ENCODE measurements around the gene CDON. TPM values are rescaled to one million over a fixed set of nuclear protein-coding genes. Genes with fewer than 3 reads are reported as not detected.

The CDON gene
- total and polyA plus RNA-seq, 9 of the 15 experiments (the other 6 are each of a cell fraction or from before 2014, with no cell fraction given) = 0.08 to 0.64 (median 0.40) TPM

DNA sequence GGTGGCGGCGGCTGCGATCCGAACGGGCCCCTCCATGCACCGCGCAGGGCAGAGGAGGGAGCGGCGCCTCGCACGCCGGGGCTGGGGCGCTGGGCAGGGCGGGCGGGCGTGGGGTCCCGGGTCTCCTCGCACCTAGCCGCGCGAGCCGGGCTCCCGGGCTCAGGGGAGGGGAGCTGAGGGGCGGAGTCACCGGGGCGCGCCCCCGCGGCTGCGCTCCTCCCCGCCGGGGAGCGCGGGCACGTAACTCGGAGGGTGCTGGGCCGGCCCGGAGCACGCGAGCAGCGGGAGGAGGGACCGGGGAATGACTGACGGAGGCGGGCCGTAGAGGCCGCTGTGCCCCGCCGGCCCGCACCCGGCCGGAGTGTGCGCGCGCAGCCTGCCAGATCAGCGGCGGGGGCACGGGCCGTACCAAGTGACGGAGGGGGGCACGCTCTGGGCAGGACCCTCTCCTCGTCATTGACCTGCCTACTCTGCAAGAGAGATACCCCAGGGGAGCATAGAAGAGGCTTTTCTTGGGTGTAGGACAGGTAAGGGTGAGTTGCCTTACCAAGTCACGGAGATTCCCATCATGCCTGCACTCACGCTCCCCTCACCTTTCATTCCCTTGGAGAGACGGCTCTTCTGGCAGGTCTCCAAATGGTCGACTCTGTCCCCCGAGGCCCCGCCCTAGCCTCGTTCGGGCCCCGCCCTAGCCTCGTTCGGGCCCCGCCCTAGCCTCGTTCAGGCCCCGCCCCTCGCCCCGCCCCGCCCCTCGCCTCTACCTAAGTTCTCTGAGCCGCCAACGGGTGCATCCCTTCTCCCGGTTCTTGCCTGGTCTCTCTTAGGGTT, at the start of gene CDON (continued):
- TF ChIP-seq, protein P1, sequence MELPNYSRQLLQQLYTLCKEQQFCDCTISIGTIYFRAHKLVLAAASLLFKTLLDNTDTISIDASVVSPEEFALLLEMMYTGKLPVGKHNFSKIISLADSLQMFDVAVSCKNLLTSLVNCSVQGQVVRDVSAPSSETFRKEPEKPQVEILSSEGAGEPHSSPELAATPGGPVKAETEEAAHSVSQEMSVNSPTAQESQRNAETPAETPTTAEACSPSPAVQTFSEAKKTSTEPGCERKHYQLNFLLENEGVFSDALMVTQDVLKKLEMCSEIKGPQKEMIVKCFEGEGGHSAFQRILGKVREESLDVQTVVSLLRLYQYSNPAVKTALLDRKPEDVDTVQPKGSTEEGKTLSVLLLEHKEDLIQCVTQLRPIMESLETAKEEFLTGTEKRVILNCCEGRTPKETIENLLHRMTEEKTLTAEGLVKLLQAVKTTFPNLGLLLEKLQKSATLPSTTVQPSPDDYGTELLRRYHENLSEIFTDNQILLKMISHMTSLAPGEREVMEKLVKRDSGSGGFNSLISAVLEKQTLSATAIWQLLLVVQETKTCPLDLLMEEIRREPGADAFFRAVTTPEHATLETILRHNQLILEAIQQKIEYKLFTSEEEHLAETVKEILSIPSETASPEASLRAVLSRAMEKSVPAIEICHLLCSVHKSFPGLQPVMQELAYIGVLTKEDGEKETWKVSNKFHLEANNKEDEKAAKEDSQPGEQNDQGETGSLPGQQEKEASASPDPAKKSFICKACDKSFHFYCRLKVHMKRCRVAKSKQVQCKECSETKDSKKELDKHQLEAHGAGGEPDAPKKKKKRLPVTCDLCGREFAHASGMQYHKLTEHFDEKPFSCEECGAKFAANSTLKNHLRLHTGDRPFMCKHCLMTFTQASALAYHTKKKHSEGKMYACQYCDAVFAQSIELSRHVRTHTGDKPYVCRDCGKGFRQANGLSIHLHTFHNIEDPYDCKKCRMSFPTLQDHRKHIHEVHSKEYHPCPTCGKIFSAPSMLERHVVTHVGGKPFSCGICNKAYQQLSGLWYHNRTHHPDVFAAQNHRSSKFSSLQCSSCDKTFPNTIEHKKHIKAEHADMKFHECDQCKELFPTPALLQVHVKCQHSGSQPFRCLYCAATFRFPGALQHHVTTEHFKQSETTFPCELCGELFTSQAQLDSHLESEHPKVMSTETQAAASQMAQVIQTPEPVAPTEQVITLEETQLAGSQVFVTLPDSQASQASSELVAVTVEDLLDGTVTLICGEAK (IDR thresholded peaks at IDR 0.05) = peak; percentile 55; the same call in 1 of the 2 replicates
- TF ChIP-seq, protein P1 (CRISPR knock-in tag; IDR thresholded peaks at IDR 0.05) = no peak
- no peak for TF ChIP-seq BRD4 (IDR thresholded peaks at IDR 0.05)
- peak; percentile 41 to 51; a peak in 3 of 4 replicates for TF ChIP-seq SIX5 (IDR thresholded peaks at IDR 0.05; ENCODE audit: borderline replicate concordance in 1 of 2, insufficient read depth in 1 of 2, low read depth in 1 of 2, low read length in 2 of 2)
- peak; percentile 48; the same call in 1 of the 2 replicates for TF ChIP-seq ZBTB17 (CRISPR knock-in tag; IDR thresholded peaks at IDR 0.05)
- no peak for TF ChIP-seq POLR2AphosphoS2 (IDR thresholded peaks at IDR 0.05; ENCODE audit: low read length)
- no peak for TF ChIP-seq PTTG1 (tag; IDR thresholded peaks at IDR 0.05; ENCODE audit: low read depth)
- TF ChIP-seq NFIX (CRISPR knock-in tag; IDR thresholded peaks at IDR 0.05; ENCODE audit: low read depth) = peak; percentile 87
- TF ChIP-seq NR3C1 (CRISPR knock-in tag; IDR thresholded peaks at IDR 0.05) = no peak
- TF ChIP-seq NFE2L1 (tag; IDR thresholded peaks at IDR 0.05; ENCODE audit: borderline replicate concordance, low read depth) = no peak
- TF ChIP-seq KLF1 (tag; IDR thresholded peaks at IDR 0.05) = no peak
- TF ChIP-seq PURB (CRISPR knock-in tag; IDR thresholded peaks at IDR 0.05; ENCODE audit: low read depth) = no peak
- no peak for TF ChIP-seq CBX3 (IDR thresholded peaks at IDR 0.05; ENCODE audit: borderline replicate concordance in 1 of 2, low read length in 2 of 2)
- peak; percentile 83 for TF ChIP-seq L3MBTL2 (IDR thresholded peaks at IDR 0.05)
- no peak for TF ChIP-seq JUNB (CRISPR knock-in tag; conservative IDR thresholded peaks at IDR 0.05)
- no peak for TF ChIP-seq RBM17 (IDR thresholded peaks at IDR 0.05; ENCODE audit: borderline replicate concordance, low read depth, low read length)
- no peak for TF ChIP-seq NCOA2 (IDR thresholded peaks at IDR 0.05; ENCODE audit: partially characterized antibody in 2 of 2)
- no peak for TF ChIP-seq THRAP3 (IDR thresholded peaks at IDR 0.05; ENCODE audit: borderline replicate concordance)
- TF ChIP-seq RAD51 (IDR thresholded peaks at IDR 0.05; ENCODE audit: borderline replicate concordance, low read depth) = no peak
- no peak for TF ChIP-seq FUS (optimal IDR thresholded peaks at IDR 0.05; ENCODE audit: low read depth, low read length)
